ENCODE measurements around the gene ARFRP1.

ARFRP1 gene

DNA sequence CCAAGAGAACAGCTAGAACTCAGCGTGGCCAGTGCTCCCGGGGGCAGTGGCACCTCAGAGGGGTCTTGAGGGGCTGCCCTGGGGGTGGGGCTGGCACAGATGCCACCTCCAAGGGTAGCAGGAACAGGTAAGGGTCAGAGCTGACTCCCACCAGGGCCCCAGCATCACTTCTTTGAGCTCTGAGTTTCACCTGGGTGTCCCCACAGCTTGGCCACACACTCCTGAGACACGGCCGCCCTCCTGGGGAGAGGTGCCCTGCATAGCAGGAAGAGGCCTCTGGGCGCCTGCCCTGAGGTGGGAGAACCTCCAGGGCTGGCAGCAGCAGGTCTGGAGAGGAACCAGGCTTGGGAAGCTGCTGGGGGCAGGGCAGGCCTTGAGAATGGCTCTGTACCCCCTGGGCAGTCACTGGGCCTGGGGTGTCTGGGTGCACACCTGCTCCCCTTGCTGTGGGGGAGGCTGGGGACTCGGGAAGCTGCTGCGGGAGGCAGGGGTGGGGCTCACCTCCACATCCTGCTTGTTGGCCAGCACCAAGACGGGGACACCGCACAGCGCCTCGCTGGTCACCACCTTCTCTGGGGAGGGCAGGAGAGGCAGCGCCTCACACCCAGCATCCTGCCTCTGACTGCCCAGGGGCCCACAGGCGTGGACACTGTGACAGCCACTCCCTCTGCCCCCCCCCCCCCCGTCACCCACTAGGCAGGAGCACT is 6.3 kb downstream of the ARFRP1 start:
- no peak for FAIRE-seq

DNA sequence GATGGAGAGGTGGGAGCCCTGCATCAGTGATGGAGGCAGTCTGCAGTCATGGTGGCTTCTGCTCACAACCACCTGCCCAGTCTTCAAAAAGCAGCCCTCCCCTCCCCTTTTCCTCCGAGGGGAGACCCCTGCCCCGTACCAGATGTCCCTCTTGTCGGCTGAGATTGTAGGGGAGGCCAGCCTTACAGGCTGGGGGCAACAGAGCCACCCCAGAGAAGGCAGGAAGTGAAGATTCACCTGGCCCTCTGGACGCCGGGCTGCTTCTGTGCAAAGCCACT is 6.8 kb downstream of the ARFRP1 start:
- no peak for FAIRE-seq

DNA sequence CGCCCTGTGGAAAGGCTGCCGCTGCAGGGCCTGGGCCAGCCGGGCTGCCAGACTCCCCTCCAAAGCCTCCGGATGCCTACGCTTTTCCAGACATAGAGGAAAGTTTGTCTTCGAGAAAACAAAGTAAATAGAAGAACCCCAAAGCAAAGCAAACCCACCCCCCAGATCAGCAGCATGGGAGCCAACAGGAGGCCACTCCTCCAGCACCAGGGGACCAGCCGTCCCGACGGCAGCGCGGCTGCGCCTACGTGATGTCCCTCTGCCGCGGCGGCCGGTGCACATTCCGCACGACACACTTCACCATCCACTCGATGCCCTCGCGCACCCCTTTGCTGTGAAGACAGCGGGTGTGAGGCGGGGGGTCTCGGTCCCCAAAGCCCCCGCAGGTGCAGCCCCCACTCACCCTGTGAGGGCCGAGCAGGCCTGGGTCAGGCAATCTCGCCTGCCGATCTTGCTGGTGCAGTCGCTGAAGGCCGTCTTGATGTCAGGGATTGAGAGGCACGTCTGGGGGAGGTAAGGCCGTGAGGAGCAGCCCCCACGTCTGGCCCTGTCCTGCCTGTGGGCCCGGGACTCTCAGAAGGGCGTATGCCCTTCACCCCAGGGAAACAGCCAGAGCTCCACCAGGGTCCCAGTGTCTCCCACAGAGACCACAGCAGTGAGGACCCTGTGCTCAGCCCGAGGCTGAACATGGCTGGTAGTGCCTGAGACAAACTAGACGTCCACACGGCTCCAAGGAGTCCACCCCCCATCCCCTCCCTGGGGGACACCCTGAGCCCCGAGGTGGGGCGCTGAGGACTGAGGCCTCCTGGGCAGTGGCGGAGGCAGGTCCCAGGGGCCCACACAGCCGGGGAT is 7.4 kb downstream of the ARFRP1 start:
- FAIRE-seq = no peak

DNA sequence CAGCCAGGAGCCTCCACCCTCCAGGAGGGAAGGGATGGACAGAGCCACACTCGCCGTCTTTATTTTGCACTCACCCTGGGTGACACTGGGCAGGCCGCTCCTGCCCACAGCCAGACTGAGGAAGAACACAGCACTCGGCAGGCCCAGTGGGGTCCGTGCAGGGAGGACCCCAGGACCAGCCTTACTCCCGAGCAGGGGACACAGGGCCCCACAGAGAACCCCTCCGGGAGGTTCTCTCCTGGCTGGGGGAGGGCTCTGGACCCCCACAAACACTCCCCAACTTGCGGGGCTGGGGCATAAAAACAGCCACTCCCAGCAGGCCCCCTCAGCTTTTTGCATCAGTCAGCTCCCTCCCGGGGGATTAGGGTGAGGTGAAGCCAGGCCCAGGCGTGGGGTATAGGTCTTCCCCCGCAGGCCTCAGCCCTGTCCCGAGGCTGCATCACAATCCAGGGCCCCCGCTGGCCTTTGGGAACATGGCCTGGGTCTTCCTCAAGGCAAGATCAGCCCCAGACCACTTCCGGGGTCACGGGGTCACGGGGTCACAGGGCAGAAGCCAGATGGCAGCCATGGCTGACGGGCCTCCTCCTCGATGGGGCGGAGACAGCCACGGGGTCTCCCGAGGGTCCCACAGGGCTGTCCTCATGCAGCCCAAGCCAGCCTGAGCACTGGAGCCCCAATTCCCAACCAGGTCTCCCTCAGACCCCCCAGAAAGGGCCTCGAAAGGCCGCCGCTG is 8.1 kb downstream of the ARFRP1 start:
- FAIRE-seq = no peak

DNA sequence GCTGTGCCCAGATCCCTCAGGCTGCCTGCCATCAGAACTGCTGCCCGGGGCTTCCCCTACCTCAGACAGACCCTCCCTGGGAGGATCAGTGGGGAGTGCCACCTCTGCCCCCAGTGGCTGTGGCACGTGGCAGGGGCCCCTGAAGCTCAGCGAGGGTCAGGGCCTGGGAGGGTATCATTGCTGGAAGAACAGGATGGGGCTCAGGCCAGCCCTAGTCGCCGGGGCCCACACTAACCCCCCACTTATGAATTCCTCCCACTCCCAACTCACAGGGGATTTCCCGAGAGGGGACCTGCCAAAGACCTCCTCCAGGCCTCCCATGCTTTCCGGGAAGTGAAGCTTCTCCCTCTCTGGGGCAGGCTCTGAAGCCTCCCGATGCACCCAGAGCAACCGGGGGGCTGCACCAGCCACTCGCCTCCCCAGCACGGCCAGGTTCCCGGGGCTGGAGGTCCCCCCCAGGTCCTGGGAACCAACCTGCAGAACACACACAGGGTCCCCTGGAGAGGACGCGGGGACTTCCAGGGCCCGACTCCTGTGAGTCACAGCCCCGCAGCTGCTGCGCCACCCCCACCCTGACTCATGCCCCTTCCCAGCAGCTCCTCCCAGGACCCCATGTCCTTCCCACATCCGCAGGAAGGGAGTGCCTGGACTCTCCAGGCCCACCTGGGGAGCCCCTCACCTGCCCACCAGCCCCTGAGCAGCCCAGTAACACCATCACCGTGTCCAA is 8.9 kb downstream of the ARFRP1 start:
- no peak for FAIRE-seq

DNA sequence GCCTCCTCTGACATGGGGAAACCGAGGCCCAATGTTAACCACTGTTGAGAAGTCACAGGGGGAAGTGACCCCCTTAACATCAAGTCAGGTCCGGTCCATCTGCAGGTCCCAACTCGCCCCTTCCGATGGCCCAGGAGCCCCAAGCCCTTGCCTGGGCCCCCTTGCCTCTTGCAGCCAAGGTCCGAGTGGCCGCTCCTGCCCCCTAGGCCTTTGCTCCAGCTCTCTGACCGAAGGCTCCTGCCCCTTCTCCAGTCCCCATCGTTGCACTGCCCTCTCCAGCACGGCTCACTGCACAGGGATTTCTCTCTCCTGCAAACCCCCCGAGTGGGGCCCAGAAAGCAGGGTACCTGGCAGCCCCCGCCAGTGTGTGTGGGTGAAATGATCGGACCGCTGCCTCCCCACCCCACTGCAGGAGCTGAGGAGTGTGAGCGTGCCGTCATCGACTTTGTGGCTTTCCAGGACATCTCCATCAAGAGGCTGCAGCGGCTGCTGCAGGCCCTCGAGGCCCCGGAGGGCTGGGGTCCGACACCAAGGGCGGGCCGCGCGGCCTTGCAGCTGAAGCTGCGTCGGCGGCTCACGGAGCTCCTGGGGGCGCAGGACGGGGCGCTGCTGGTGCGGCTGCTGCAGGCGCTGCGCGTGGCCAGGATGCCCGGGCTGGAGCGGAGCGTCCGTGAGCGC is 9.8 kb downstream of the ARFRP1 start:
- no peak for FAIRE-seq

DNA sequence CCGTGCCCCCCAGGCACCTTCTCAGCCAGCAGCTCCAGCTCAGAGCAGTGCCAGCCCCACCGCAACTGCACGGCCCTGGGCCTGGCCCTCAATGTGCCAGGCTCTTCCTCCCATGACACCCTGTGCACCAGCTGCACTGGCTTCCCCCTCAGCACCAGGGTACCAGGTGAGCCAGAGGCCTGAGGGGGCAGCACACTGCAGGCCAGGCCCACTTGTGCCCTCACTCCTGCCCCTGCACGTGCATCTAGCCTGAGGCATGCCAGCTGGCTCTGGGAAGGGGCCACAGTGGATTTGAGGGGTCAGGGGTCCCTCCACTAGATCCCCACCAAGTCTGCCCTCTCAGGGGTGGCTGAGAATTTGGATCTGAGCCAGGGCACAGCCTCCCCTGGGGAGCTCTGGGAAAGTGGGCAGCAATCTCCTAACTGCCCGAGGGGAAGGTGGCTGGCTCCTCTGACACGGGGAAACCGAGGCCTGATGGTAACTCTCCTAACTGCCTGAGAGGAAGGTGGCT is 10.4 kb downstream of the ARFRP1 start:
- FAIRE-seq = no peak

DNA sequence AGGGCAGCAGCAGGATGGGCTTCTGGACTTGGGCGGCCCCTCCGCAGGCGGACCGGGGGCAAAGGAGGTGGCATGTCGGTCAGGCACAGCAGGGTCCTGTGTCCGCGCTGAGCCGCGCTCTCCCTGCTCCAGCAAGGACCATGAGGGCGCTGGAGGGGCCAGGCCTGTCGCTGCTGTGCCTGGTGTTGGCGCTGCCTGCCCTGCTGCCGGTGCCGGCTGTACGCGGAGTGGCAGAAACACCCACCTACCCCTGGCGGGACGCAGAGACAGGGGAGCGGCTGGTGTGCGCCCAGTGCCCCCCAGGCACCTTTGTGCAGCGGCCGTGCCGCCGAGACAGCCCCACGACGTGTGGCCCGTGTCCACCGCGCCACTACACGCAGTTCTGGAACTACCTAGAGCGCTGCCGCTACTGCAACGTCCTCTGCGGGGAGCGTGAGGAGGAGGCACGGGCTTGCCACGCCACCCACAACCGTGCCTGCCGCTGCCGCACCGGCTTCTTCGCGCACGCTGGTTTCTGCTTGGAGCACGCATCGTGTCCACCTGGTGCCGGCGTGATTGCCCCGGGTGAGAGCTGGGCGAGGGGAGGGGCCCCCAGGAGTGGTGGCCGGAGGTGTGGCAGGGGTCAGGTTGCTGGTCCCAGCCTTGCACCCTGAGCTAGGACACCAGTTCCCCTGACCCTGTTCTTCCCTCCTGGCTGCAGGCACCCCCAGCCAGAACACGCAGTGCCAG is 11.0 kb downstream of the ARFRP1 start, which contains the start of gene TNFRSF6B:
TNFRSF6B (plus strand) TSS at position 25 of the 729 bp plus-strand sequence; CDS start at position 141, 116 bp downstream.
- no peak for FAIRE-seq

DNA sequence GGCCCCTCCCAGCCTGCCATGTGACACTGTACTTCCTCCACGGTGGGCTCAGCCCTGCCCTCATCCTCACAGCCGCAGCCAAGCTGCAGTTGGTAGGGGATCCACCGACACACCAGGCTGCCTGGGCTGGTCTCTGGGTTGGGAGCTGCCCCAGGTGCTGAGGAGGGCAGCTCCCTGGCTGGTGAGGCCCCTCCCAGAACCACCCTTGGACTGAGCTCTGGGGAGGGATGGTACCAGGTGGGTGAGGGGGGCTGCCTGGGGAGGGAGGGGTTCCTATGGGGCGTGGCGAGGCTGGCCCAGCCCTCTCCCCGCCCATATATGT is 11.5 kb downstream of the ARFRP1 start:
- no peak for FAIRE-seq

DNA sequence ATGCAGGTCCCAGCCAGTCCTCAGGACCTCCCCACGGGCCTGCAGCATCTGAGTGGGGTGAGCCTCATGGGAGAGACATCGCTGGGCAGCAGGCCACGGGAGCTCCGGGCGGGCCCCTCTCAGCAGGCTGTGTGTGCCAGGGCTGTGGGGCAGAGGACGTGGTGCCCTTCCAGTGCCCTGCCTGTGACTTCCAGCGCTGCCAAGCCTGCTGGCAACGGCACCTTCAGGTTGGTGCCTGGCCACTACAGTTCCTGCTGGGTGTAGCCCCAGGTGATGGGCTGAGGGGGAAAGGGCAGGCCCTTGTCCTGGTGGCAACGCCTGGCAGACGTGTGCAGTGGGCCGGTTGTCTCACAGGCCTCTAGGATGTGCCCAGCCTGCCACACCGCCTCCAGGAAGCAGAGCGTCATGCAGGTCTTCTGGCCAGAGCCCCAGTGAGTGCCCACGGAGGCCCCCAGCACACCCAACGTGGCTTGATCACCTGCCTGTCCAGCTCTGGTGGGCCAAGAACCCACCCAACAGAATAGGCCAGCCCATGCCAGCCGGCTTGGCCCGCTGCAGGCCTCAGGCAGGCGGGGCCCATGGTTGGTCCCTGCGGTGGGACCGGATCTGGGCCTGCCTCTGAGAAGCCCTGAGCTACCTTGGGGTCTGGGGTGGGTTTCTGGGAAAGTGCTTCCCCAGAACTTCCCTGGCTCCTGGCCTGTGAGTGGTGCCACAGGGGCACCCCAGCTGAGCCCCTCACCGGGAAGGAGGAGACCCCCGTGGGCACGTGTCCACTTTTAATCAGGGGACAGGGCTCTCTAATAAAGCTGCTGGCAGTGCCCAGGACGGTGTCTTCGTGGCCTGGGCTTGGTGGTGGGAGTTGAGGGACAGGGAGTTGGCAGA is 12.1 kb downstream of the ARFRP1 start:
- FAIRE-seq = no peak

DNA sequence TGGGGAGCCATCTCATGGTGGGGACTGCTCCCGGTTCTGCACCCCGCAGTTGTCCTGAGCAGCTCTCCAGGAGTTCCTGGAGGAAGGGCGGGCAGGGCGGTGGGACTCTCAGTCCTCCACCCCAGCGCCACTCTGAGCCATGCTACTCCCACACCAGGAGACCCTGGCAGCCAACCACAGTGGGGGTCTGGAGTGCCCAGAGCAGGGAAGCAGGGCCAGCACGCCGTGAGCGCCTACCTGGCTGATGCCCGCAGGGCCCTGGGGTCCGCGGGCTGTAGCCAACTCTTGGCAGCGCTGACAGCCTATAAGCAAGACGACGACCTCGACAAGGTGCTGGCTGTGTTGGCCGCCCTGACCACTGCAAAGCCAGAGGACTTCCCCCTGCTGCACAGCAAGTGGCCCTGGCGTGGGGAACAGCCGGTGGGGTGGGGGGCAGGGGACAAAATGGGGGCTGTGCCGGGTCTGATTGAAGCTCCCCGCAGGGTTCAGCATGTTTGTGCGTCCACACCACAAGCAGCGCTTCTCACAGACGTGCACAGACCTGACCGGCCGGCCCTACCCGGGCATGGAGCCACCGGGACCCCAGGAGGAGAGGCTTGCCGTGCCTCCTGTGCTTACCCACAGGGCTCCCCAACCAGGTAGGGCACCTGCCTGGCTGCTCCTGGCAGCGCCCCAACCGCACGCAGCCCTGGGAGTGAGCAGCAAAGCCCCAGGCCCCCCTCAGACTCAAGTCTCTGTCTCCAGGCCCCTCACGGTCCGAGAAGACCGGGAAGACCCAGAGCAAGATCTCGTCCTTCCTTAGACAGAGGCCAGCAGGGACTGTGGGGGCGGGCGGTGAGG is 13.0 kb downstream of the ARFRP1 start:
- no peak for FAIRE-seq

DNA sequence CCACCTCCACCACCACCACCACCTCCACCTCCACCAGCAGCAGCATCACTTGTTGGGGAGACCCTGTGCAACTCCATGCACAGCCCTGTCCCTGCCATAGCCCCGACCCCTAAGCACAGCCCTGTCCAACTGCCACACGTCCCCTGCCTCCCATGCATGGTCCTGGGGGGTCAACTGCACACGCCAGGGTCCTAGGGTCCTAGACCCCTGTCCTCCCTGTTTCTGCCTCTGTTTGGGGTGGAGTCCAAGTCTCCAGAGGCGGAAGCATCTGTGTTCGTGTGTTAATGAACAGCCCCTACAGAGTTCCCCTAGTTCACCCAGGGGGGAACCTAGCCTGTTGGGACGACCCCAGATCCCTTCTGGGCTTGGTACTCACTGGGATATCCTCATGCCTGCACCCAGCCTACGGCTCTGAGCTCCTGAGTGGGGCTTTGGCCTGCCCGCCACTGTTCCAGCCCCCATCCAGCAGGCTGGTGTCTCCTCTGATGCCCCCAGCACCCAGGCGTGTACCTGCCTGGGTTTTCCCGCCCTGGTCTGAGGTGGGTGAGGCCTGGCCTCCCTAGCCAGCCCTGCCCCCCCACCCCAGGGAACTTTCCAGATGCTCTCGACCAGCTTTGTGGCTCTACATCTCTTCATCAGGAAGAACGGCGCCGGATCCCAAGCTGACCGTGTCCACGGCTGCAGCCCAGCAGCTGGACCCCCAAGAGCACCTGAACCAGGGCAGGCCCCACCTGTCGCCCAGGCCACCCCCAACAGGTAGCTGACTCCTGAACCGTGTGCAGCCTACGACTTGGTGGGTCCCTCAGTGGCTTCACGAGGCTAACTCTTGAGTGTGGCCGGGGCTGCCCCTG is 13.8 kb downstream of the ARFRP1 start:
- no peak for FAIRE-seq

DNA sequence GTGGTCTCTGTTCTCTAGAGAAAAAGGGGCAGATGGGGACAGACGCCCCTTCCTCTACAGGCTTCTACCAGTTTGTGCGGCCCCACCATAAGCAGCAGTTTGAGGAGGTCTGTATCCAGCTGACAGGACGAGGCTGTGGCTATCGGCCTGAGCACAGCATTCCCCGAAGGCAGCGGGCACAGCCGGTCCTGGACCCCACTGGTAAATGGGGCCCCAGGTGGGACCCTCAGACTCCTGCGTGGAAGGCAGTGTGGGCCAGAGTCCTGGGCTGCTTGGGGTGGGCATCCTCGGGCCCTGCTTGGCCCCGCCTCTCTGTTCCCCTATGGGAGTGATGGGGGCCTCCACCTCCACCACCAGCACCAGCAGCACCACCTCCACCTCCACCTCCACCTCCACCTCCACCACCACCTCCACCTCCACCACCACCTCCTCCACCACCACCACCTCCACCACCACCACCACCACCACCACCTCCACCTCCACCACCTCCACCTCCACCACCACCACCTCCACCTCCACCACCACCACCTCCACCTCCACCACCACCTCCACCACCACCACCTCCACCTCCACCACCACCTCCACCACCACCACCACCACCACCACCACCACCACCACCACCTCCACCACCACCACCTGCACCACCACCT is 14.6 kb downstream of the ARFRP1 start:
- FAIRE-seq = no peak

DNA sequence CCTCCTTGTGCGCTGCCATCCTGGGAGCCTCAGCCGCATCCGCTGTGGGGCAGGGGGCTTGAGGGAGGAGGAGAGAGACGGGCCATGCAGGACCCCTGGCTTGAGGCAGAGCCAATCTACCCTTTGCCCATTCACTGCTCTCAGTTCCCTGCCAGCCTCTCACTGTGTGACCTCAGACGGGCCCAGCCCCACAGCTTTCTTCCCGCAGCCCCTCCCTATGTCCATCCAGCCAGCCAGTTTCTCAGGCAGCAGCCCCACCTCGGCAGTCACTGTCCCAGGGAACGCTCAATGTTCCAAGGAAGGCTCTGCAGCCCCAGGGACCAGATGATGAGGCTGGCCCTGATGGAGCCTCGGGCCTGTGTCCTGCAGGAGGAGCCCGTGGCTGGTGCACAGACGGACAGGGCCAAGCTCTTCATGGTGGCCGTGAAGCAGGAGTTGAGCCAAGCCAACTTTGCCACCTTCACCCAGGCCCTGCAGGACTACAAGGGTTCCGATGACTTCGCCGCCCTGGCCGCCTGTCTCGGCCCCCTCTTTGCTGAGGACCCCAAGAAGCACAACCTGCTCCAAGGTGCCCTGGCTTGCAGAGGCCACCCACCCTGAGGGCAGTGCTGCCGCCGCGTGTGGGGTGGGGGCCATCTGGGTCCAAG is 15.2 kb downstream of the ARFRP1 start:
- FAIRE-seq = no peak

DNA sequence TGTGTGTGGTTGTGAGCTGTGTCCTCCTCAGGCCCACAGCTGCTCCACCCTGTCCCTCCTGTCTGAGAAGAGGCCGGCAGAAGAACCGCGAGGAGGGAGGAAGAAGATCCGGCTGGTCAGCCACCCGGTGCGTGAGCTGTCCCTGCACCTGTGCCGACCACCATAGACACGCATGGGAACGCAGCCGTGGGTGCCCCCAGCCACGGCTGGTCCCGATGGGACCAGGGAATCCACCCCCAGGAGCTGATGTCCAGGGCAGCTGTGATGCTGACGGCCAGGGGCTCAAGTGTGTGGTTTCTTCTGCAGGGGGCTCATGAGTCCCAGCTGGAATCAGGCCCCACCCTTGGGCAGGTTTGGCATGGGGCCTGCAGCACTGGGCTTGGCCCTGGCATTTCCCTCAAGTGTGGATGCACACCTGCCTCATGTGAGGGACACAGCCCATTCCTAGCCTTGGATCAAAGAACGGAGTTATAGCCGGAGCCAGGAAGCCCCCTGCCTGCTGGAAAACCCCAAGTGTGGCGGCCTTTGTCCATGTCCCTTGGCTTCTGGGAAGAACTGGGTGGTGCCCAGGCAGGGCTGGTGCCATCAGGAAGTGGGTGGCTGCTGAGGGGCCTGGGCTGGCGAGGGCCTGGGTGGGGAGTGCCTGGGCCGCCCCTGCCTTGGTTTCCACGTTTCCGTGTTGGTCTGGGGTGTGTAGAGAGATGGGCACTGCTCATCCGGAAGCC is 15.9 kb downstream of the ARFRP1 start:
- no peak for FAIRE-seq

DNA sequence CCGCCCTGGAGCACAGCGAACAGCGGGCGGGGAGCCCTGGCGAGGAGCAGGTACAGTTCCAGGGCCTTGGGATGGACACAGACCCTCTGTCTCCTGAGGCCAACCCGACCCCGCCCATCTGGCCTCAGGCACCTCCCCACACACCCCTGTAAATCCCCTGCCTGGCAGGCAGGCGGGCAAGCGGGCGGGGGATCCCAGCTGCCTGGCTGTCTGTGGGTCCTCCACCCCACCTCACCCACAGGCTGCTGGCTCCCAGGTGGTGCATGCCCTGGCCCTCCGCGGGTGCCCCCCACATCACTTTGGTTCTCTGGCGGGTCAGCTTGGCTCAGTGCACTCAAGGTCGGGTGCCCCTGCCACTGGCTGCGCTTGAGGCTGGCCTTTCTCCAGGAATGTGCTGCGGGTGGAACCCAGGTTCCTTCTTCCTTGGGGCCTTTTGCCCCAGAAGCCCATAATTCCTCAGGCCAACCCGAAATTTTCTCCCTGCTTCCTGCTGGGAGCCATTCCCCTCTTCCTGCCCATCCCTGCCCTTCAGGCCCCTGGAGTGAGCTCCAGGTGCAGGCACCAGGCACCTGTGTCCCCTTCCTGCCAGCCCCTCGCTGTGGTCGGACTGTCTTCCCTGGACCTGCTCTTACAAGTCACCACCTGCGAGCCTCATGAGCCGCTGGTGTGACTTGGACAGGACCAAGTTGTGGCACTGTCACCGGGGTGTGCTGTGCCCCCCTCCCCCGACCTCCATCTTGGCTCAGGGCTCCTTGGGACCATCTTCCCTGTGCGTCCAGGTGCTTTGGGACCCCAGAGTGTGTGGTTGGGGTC is 16.7 kb downstream of the ARFRP1 start:
- no peak for FAIRE-seq

All from A204.1 (cell line).